ENCODE measurements around the gene CFAP221.

Gene CFAP221

GRCh38 chr2:119575439-119575838 is 31.2 kb downstream of the CFAP221 start:
- TF ChIP-seq CTCF (IDR thresholded peaks at IDR 0.05; ENCODE audit: control insufficient read depth, insufficient read depth, low read depth, low read length, missing control alignments) = no peak
- DNase-seq (ENCODE audit: low read depth) = no peak
- H3K4me3 ChIP-seq (ENCODE audit: control insufficient read depth, low read depth, low read length) = no peak overlapping the region

- DNase-seq (ENCODE audit: low read depth) = no peak
- no peak for TF ChIP-seq CTCF (IDR thresholded peaks at IDR 0.05; ENCODE audit: control insufficient read depth, insufficient read depth, low read depth, low read length, missing control alignments)
- no peak overlapping the region for H3K4me3 ChIP-seq (ENCODE audit: control insufficient read depth, low read depth, low read length)
Measured at GRCh38 chr2:119579424-119580295, 35.4 kb downstream of the CFAP221 start.

GRCh38 chr2:119580550-119581072 is 36.4 kb downstream of the CFAP221 start:
- DNase-seq (ENCODE audit: low read depth) = no peak
- no peak for TF ChIP-seq CTCF (IDR thresholded peaks at IDR 0.05; ENCODE audit: control insufficient read depth, insufficient read depth, low read depth, low read length, missing control alignments)
- H3K4me3 ChIP-seq (ENCODE audit: control insufficient read depth, low read depth, low read length) = no peak overlapping the region

GRCh38 chr2:119583291-119583690 is 39.0 kb downstream of the CFAP221 start:
- no peak for DNase-seq (ENCODE audit: low read depth)
- TF ChIP-seq CTCF (IDR thresholded peaks at IDR 0.05; ENCODE audit: control insufficient read depth, insufficient read depth, low read depth, low read length, missing control alignments) = no peak
- no peak overlapping the region for H3K4me3 ChIP-seq (ENCODE audit: control insufficient read depth, low read depth, low read length)

- no peak for TF ChIP-seq CTCF (IDR thresholded peaks at IDR 0.05; ENCODE audit: control insufficient read depth, insufficient read depth, low read depth, low read length, missing control alignments)
- no peak for DNase-seq (ENCODE audit: low read depth)
- no peak overlapping the region for H3K4me3 ChIP-seq (ENCODE audit: control insufficient read depth, low read depth, low read length)
Measured at GRCh38 chr2:119584469-119584868, 40.2 kb downstream of the CFAP221 start.

GRCh38 chr2:119586085-119586484 is 41.8 kb downstream of the CFAP221 start:
- no peak for TF ChIP-seq CTCF (IDR thresholded peaks at IDR 0.05; ENCODE audit: control insufficient read depth, insufficient read depth, low read depth, low read length, missing control alignments)
- H3K4me3 ChIP-seq (ENCODE audit: control insufficient read depth, low read depth, low read length) = no peak overlapping the region

More at GRCh38 chr2:119586085-119586484, 41.8 kb downstream of the CFAP221 start:
- no peak for DNase-seq (ENCODE audit: low read depth)

Measured in AG09309 (cell line).